Measurements from ENCODE around the gene ANGPTL4. TPM values are rescaled to one million over a fixed set of nuclear protein-coding genes. Genes with fewer than 3 reads are reported as not detected.
A peak's percentile ranks its signal among the peaks of the same experiment; 100 is the strongest.

ANGPTL4 gene
- total RNA-seq, 1 experiment from 2014 or later, result 32.8 TPM

DNA sequence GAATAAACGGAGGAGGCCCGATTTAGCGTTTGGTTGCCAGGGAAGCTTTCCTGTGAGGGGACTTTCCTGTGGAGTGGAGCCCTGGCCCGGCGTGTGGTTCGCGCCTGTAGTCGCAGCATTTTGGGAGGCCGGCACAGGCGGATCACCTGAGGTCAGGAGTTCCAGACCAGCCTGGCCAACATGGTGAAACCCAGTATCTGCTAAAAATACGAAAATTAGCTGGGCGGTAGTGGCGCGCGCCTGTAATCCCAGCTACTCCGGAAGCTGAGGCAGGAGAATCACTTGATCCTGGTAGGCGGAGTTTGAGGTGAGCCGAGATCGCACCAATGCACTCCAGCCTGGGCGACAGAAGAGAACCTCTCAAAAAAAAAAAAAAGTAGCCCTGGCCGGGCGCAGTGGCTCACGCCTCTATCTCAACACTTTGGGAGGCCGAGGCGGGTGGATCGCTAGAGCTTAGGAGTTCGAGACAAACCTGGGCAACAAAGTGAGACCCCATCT is 27.8 kb upstream of the ANGPTL4 start:
- BruUV-seq (replicated peaks), result no TSS peak
- Mint-ChIP-seq H3K4me3 (ENCODE audit: unreplicated experiment) (peak overlapping the region; percentile 40), H3K4me1 (ENCODE audit: insufficient read depth, unreplicated experiment) (no peaks in the 10 kb centered on the region), H3K27me3 (ENCODE audit: insufficient read depth, unreplicated experiment) (no peaks in the 10 kb centered on the region), H3K9me3 (ENCODE audit: unreplicated experiment) (no peaks in the 10 kb centered on the region), H3K36me3 (ENCODE audit: insufficient read depth, unreplicated experiment) (peaks cover 6% of the 10 kb centered on the region), H3K27ac (ENCODE audit: low read depth, unreplicated experiment) (no peak overlapping the region)
- CTCF ChIA-PET, result interaction anchor here (1.7 kb wide), 1 partner anchor 12 kb away, joined by 7 read pairs; no protein-coding TSS in a partner anchor
- intact Hi-C loops (cut with micrococcal nuclease), result no loop called here
- POLR2A ChIA-PET, result interaction anchor here (1.9 to 4.4 kb wide), 2 partner anchors 13 to 21 kb away, joined by 8 to 70 read pairs; partner anchors contain the start of genes NDUFA7 and RPS28
- TF ChIP-seq, protein P1, sequence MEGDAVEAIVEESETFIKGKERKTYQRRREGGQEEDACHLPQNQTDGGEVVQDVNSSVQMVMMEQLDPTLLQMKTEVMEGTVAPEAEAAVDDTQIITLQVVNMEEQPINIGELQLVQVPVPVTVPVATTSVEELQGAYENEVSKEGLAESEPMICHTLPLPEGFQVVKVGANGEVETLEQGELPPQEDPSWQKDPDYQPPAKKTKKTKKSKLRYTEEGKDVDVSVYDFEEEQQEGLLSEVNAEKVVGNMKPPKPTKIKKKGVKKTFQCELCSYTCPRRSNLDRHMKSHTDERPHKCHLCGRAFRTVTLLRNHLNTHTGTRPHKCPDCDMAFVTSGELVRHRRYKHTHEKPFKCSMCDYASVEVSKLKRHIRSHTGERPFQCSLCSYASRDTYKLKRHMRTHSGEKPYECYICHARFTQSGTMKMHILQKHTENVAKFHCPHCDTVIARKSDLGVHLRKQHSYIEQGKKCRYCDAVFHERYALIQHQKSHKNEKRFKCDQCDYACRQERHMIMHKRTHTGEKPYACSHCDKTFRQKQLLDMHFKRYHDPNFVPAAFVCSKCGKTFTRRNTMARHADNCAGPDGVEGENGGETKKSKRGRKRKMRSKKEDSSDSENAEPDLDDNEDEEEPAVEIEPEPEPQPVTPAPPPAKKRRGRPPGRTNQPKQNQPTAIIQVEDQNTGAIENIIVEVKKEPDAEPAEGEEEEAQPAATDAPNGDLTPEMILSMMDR (IDR thresholded peaks at IDR 0.05; ENCODE audit: unreplicated experiment), result no peak
- no peak for DNase-seq (ENCODE audit: unreplicated experiment)

DNA sequence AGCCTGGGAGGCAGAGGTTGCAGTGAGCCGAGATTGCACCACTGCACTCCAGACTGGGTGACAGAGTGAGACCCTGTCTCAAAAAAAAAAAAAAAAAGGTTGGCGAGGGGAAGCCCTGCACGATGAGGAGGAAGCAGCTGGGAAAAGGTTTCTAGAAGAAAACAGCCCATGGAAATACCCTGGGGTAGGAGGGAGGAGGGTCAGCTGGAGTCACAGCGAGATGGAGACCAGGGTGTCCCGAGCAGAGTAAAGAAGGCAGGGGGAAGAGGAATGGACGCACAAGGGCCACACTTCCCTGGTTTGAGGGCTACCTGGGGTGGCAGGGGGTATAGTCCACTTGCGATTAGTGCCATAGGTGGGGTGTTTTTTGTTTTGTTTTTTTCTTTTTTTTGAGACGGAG is 27.3 kb upstream of the ANGPTL4 start:
- DNase-seq (ENCODE audit: unreplicated experiment), result no peak
- intact Hi-C loops (cut with micrococcal nuclease), result no loop called here
- H3K27me3 Mint-ChIP-seq (ENCODE audit: insufficient read depth, unreplicated experiment), result no peaks in the 10 kb centered on the region
- TF ChIP-seq, protein P1 (IDR thresholded peaks at IDR 0.05; ENCODE audit: unreplicated experiment), result no peak
- H3K27ac Mint-ChIP-seq (ENCODE audit: low read depth, unreplicated experiment), result no peak overlapping the region
- peaks cover 6% of the 10 kb centered on the region for H3K36me3 Mint-ChIP-seq (ENCODE audit: insufficient read depth, unreplicated experiment)
- no TSS peak for BruUV-seq (replicated peaks)
- H3K4me3 Mint-ChIP-seq (ENCODE audit: unreplicated experiment), result no peak overlapping the region
- POLR2A ChIA-PET, result interaction anchor here (1.9 to 4.4 kb wide), 2 partner anchors 13 to 20 kb away, joined by 8 to 70 read pairs; partner anchors contain the start of genes NDUFA7 and RPS28
- CTCF ChIA-PET, result interaction anchor here (0.6 to 1.7 kb wide), 2 partner anchors 11 to 26 kb away, joined by 3 to 7 read pairs; no protein-coding TSS in a partner anchor
- no peaks in the 10 kb centered on the region for H3K9me3 Mint-ChIP-seq (ENCODE audit: unreplicated experiment)
- no peaks in the 10 kb centered on the region for H3K4me1 Mint-ChIP-seq (ENCODE audit: insufficient read depth, unreplicated experiment)

DNA sequence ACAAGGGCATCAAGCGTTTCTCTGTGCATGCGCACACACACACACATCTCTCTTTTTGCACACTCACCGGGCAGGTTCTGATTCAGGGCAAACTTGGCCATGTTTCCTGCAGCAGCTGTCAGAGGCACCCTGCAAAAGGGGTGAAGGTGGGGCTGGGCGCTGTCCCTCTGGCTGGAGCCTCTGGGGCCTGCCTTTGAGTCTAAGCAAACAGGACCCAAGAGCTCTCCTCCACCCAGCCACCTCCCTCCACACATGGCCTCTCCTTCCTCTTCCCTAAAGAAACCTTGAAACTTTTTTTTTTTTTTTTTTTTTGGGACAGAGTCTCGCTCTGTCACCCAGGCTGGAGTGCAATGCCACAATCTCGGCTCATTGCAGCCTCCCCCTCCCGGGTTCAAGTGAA is 26.2 kb upstream of the ANGPTL4 start:
- no peak overlapping the region for H3K4me3 Mint-ChIP-seq (ENCODE audit: unreplicated experiment)
- ChIA-PET CTCF (interaction anchor here (0.7 kb wide), 1 partner anchor 76 kb away, joined by 3 read pairs; the partner anchor contains the start of gene MARCHF2), POLR2A (no interaction called here)

DNA sequence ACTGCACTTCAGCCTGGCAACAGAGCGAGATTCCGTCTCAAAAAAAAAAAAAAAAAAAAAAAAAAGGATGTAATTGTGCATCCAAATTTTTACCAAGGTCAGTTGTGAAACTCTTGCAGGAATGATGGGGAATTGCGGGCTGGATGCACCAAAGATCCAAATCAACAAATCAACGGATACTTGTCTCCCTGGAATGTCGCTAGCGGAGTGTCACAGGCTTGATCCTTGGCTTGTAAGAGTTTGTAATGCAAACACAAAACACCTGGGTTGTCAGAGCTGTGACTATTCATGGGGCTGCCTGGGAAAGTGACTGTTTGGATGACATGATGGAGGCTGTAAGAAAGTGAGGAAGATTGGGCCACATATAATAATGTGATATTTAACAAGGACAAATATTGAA is 25.1 kb upstream of the ANGPTL4 start:
- POLR2A ChIA-PET, result no interaction called here
- CTCF ChIA-PET, result no interaction called here
- TF ChIP-seq, protein P1 (IDR thresholded peaks at IDR 0.05; ENCODE audit: unreplicated experiment), result no peak
- H3K36me3 Mint-ChIP-seq (ENCODE audit: insufficient read depth, unreplicated experiment), result peaks cover 6% of the 10 kb centered on the region
- no peak overlapping the region for H3K4me3 Mint-ChIP-seq (ENCODE audit: unreplicated experiment)
- DNase-seq (ENCODE audit: unreplicated experiment), result no peak
- intact Hi-C loops (cut with micrococcal nuclease), result no loop called here
- no peaks in the 10 kb centered on the region for H3K27me3 Mint-ChIP-seq (ENCODE audit: insufficient read depth, unreplicated experiment)
- H3K9me3 Mint-ChIP-seq (ENCODE audit: unreplicated experiment), result no peaks in the 10 kb centered on the region
- BruUV-seq (replicated peaks), result no TSS peak
- no peak overlapping the region for H3K27ac Mint-ChIP-seq (ENCODE audit: low read depth, unreplicated experiment)
- no peaks in the 10 kb centered on the region for H3K4me1 Mint-ChIP-seq (ENCODE audit: insufficient read depth, unreplicated experiment)

More for the DNA sequence above, 26.2 kb upstream of the ANGPTL4 start:
- intact Hi-C loops (cut with micrococcal nuclease), result no loop called here
- H3K36me3 Mint-ChIP-seq (ENCODE audit: insufficient read depth, unreplicated experiment), result peaks cover 6% of the 10 kb centered on the region
- no TSS peak for BruUV-seq (replicated peaks)
- no peaks in the 10 kb centered on the region for H3K27me3 Mint-ChIP-seq (ENCODE audit: insufficient read depth, unreplicated experiment)
- TF ChIP-seq, protein P1 (IDR thresholded peaks at IDR 0.05; ENCODE audit: unreplicated experiment), result no peak
- no peak for DNase-seq (ENCODE audit: unreplicated experiment)
- no peak overlapping the region for H3K27ac Mint-ChIP-seq (ENCODE audit: low read depth, unreplicated experiment)
- no peaks in the 10 kb centered on the region for H3K9me3 Mint-ChIP-seq (ENCODE audit: unreplicated experiment)
- H3K4me1 Mint-ChIP-seq (ENCODE audit: insufficient read depth, unreplicated experiment), result no peaks in the 10 kb centered on the region

All from MCF 10A (cell line).